ENCODE measurements around the gene FAM13C. TPM values are rescaled to one million over a fixed set of nuclear protein-coding genes. Genes with fewer than 3 reads are reported as not detected.

Gene FAM13C
- polyA plus RNA-seq, 2 of the 4 experiments (the other 2 are of a cell fraction): not detected

DNA sequence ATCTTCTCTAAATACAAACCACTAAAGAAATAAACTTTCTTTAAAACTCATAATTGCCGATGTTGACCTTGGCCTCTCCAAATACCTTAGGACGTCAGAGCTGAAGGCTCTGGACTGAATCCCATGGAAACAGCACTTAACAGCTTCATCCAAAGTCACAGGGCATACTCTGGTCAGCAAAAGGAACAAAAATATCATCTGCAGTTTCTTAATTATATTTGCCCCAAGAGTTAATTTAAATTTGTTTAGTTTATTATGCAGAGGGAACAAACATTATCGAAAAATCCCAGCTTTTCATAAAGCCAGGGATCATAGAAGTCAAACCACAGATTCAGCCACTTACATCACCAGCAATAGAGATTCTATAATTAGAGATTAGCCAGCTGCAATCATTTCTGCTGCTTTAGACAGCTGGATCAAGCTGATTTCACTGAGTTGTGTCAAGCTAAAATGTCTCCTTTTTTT is 20.5 kb upstream of the FAM13C start (continued):
- TF ChIP-seq, protein P1, sequence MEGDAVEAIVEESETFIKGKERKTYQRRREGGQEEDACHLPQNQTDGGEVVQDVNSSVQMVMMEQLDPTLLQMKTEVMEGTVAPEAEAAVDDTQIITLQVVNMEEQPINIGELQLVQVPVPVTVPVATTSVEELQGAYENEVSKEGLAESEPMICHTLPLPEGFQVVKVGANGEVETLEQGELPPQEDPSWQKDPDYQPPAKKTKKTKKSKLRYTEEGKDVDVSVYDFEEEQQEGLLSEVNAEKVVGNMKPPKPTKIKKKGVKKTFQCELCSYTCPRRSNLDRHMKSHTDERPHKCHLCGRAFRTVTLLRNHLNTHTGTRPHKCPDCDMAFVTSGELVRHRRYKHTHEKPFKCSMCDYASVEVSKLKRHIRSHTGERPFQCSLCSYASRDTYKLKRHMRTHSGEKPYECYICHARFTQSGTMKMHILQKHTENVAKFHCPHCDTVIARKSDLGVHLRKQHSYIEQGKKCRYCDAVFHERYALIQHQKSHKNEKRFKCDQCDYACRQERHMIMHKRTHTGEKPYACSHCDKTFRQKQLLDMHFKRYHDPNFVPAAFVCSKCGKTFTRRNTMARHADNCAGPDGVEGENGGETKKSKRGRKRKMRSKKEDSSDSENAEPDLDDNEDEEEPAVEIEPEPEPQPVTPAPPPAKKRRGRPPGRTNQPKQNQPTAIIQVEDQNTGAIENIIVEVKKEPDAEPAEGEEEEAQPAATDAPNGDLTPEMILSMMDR (IDR thresholded peaks at IDR 0.05): no peak
- TF ChIP-seq EHMT2 (IDR thresholded peaks at IDR 0.05; ENCODE audit: low read depth): no peak
- no peak for TF ChIP-seq FOSL2 (IDR thresholded peaks at IDR 0.05)
- no peak for TF ChIP-seq FOSL2 (CRISPR knock-in tag; IDR thresholded peaks at IDR 0.05)
- no peak for TF ChIP-seq CHD2 (IDR thresholded peaks at IDR 0.05; ENCODE audit: low read length, partially characterized antibody)

DNA sequence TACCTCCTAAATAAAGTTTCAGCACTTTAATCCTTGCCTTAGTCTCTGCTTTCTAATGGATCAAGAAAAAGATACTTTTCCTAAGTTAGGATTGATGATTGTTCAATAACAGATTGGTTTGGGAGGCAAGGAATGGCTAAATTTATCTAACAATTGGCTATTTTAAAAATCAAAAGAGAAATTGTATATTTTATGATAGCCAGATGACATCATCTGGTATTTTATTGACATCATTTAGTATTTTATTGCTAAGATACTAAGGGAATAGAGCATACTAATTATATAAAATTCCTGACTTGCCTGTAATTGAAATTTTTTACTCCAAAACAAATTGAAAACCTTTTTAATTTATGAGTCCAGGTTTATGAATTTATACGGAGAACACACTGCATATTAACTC is 19.3 kb upstream of the FAM13C start:
- TF ChIP-seq HEYL (CRISPR knock-in tag; IDR thresholded peaks at IDR 0.05) (no peak), ZSCAN20 (CRISPR knock-in tag; IDR thresholded peaks at IDR 0.05) (no peak), SREBF2 (IDR thresholded peaks at IDR 0.05) (no peak), JUNB (IDR thresholded peaks at IDR 0.05) (no peak), RARB (CRISPR knock-in tag; IDR thresholded peaks at IDR 0.05) (no peak), TFCP2L1 (CRISPR knock-in tag; IDR thresholded peaks at IDR 0.05) (no peak), ZC3H11A (IDR thresholded peaks at IDR 0.05) (no peak), EP300 (IDR thresholded peaks at IDR 0.05) (no peak), MAFK (IDR thresholded peaks at IDR 0.05; ENCODE audit: partially characterized antibody) (no peak), HOXA7 (CRISPR knock-in tag; IDR thresholded peaks at IDR 0.05) (no peak), EHMT2 (IDR thresholded peaks at IDR 0.05; ENCODE audit: low read depth) (no peak)
- TF ChIP-seq, protein P1 (IDR thresholded peaks at IDR 0.05): no peak
- TF ChIP-seq, protein P2, sequence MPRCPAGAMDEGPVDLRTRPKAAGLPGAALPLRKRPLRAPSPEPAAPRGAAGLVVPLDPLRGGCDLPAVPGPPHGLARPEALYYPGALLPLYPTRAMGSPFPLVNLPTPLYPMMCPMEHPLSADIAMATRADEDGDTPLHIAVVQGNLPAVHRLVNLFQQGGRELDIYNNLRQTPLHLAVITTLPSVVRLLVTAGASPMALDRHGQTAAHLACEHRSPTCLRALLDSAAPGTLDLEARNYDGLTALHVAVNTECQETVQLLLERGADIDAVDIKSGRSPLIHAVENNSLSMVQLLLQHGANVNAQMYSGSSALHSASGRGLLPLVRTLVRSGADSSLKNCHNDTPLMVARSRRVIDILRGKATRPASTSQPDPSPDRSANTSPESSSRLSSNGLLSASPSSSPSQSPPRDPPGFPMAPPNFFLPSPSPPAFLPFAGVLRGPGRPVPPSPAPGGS (IDR thresholded peaks at IDR 0.05): no peak
- Histone ChIP-seq H3K9me3 (no peaks in the 10 kb centered on the region), H3K27ac (no peak overlapping the region), H3K4me3 (no peak overlapping the region), H3K4me1 (no peaks in the 10 kb centered on the region), H3K4me2 (no peak overlapping the region)
- FAIRE-seq (no peak), DNase-seq (ENCODE audit: low read depth in 1 of 2, low spot score in 1 of 2) (no peak), ATAC-seq (no peak)
- CTCF ChIA-PET: interaction anchor here (0.8 to 1.0 kb wide), 2 partner anchors 12 to 336 kb away, joined by 3 read pairs; no protein-coding TSS in a partner anchor
- WGBS (ENCODE audit: missing lambda C conversion rate): 4% methylated on average over 1 of the region's 1 CpG
- POLR2A ChIA-PET: no interaction called here

DNA sequence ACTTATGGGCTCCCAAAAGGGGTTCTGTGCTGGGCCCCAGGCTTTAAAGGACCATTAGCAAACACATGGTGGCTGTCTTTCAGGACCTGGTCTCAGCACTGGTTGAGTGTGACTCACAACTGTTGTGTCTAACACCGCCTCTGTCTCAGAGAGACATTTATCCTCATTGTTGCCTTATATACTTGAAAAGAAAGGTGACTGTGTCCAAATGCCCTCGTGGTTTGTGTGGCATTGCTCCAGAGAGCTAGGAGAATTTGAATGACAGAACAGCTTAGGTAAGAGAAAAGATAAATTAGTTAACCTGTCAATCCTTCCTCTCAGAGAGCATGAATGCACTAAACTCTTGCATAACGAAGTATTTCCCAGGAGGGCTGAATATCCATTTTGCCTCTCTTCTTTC is 14.5 kb upstream of the FAM13C start:
- Histone ChIP-seq H3K27ac (no peak overlapping the region), H3K4me1 (no peaks in the 10 kb centered on the region), H3K4me3 (no peak overlapping the region), H3K4me2 (no peak overlapping the region), H3K9me3 (no peaks in the 10 kb centered on the region)
- CTCF ChIA-PET: no interaction called here
- FAIRE-seq: no peak
- DNase-seq (ENCODE audit: low read depth in 1 of 2, low spot score in 1 of 2): no peak
- 24% methylated on average over 3 of the region's 3 CpGs for WGBS (ENCODE audit: missing lambda C conversion rate)
- no peak for ATAC-seq
- POLR2A ChIA-PET: no interaction called here
- TF ChIP-seq, protein P3, sequence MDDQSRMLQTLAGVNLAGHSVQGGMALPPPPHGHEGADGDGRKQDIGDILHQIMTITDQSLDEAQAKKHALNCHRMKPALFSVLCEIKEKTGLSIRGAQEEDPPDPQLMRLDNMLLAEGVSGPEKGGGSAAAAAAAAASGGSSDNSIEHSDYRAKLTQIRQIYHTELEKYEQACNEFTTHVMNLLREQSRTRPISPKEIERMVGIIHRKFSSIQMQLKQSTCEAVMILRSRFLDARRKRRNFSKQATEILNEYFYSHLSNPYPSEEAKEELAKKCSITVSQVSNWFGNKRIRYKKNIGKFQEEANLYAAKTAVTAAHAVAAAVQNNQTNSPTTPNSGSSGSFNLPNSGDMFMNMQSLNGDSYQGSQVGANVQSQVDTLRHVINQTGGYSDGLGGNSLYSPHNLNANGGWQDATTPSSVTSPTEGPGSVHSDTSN (IDR thresholded peaks at IDR 0.05): no peak
- TF ChIP-seq EHMT2 (IDR thresholded peaks at IDR 0.05; ENCODE audit: low read depth) (no peak), GATA3 (IDR thresholded peaks at IDR 0.05; ENCODE audit: borderline replicate concordance) (no peak), CBX8 (IDR thresholded peaks at IDR 0.05) (no peak), SREBF2 (IDR thresholded peaks at IDR 0.05) (no peak), ZSCAN20 (CRISPR knock-in tag; IDR thresholded peaks at IDR 0.05) (no peak), ZNF302 (CRISPR knock-in tag; IDR thresholded peaks at IDR 0.05) (no peak), EHF (CRISPR knock-in tag; IDR thresholded peaks at IDR 0.05) (no peak), RARB (CRISPR knock-in tag; IDR thresholded peaks at IDR 0.05) (no peak), NR3C1 (IDR thresholded peaks at IDR 0.05) (no peak), PHF8 (IDR thresholded peaks at IDR 0.05; ENCODE audit: borderline replicate concordance, low read depth) (no peak), MAFK (IDR thresholded peaks at IDR 0.05; ENCODE audit: partially characterized antibody) (no peak), TP53 (CRISPR knock-in tag; IDR thresholded peaks at IDR 0.05) (no peak), HEYL (CRISPR knock-in tag; IDR thresholded peaks at IDR 0.05) (no peak), FOXS1 (CRISPR knock-in tag; IDR thresholded peaks at IDR 0.05) (no peak), CHD2 (IDR thresholded peaks at IDR 0.05; ENCODE audit: low read length, partially characterized antibody) (no peak), CEBPB (IDR thresholded peaks at IDR 0.05) (no peak)
- TF ChIP-seq, protein P4, sequence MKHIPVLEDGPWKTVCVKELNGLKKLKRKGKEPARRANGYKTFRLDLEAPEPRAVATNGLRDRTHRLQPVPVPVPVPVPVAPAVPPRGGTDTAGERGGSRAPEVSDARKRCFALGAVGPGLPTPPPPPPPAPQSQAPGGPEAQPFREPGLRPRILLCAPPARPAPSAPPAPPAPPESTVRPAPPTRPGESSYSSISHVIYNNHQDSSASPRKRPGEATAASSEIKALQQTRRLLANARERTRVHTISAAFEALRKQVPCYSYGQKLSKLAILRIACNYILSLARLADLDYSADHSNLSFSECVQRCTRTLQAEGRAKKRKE (CRISPR knock-in tag; IDR thresholded peaks at IDR 0.05; ENCODE audit: low read depth): no peak
- TF ChIP-seq, protein P1 (IDR thresholded peaks at IDR 0.05): no peak
